ENCODE measurements around the gene ZNF682.
"Not testable (repeated sequence)": the region's sequence is repeated elsewhere in the genome, so short reads cannot be mapped to it uniquely, and the experiment has no call there.

ZNF682 gene

DNA sequence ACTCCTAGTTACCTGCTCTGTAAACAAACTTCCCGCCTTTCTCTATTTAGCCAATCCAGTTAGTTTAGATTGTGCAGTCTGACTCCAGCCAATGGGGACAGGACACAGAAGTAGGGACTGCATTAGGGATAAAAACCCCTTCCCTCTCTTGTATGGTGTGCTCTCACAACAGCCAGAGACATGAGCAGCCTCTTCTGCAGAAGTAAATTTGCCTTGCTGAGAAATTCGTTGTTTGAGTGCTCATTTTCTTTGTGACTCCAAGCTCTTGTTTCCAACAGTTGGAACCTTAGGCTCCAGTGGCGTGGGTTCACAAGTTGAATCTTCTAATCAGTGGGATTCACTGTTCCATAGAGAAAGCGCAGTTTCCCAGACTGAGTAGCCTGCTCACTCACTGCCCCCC is 72.4 kb downstream of the ZNF682 start:
- DNase-seq, result no peak

GRCh38 chr19:19966126-19966525 is 73.2 kb downstream of the ZNF682 start:
- not testable (repeated sequence) for DNase-seq

DNA sequence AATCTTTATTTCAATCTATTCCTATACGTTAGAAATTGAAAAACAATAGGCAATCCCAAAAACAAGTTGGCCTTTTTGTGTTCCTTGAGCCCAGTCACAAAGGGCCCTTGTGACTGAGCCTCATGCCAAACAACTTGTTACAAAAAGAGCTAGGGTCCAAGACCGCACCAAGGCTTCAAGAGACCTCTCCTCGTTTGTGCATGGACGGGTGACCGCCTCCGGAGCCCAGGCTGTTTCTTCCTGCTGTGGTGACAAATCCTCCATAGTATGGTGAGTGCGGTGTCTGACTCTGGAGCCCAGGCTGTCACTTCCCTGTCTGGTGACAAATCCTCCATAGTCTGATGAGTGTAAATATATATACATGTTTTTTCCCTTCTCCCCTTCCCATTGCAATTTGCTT is 74.9 kb downstream of the ZNF682 start:
- no peak for DNase-seq

GRCh38 chr19:19959151-19959799 is 80.0 kb downstream of the ZNF682 start:
- peak; percentile 57 for DNase-seq

DNA sequence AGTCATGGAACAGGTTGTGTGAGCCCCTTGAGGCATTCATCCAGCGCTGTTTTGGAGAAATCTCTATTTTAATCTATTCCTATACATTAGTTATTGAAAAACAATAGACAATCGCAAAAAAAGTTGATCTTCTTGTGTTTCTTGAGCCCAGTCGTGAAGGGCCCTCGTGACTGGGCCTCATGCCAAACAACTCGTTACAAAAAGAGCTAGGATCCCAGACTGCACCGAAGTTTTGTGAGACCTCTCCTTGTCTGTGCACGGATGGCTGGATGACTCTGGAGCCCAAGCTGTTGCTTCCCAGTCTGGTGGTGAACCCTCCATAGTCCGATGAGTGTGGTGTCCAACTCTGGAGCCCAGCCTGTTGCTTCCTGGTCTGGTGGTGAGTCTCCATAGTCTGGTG is 81.5 kb downstream of the ZNF682 start:
- not testable (repeated sequence) for DNase-seq

DNA sequence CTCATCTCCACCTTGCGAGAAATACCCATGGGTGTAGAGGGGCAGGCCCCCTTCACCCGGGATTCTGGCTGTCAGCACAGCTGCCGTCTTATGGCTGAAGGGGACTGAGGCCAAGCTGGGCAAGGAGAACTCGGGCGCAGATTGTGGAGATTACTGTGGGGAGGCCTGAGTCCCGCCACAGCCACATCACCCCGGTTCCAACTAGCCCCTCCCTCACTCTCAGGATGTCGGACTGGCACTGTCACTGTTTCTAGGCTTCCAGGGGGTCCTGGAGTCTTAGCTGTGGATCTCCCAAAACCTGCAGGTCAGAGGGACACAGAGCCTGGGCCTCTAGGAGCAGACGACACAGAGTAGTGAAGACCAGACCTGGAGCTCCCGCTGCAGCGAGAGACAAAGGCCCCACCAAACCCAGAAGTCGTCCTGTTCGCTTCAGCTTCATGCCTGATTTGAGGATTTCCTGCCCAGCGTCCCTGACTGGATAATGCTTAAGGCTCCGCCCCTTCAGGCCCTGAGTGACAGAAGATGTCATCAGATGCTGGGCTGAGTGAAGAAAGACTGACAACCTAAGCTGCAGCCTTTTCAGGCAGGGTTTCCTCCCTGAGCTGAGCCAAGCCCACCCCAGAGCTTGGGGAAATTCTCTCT is 82.8 kb downstream of the ZNF682 start:
- DNase-seq, result no peak

GRCh38 chr19:19955208-19955607 is 84.1 kb downstream of the ZNF682 start:
- DNase-seq, result no peak

Data from KG1 (cell line).